ENCODE data around the gene HLCS.

- TF ChIP-seq CTCF (conservative IDR thresholded peaks at IDR 0.05; ENCODE audit: low read depth, low read length) (no peak), MAZ (IDR thresholded peaks at IDR 0.05; ENCODE audit: borderline replicate concordance, low read depth, low read length) (no peak), POLR2A (IDR thresholded peaks at IDR 0.05; ENCODE audit: low read depth, low read length) (no peak), BHLHE40 (IDR thresholded peaks at IDR 0.05; ENCODE audit: low read depth, low read length) (no peak), ELK1 (IDR thresholded peaks at IDR 0.05; ENCODE audit: borderline replicate concordance, low read depth, low read length) (no peak), USF2 (IDR thresholded peaks at IDR 0.05; ENCODE audit: low read depth, low read length) (no peak)
These were observed 259.3 kb downstream of the HLCS start for GRCh38 chr21:36706951-36707762.

Data from IMR-90 (cell line).